HepG2 (cell line): ENCODE measurements around the gene SMARCA2. TPM values are rescaled to one million over a fixed set of nuclear protein-coding genes. Genes with fewer than 3 reads are reported as not detected.

Experiments
- ATAC-seq: fragments of 200-7000 bp; cut with Tn5 transposase; 3 replicates; pipeline ENCODE4 v1.9.1; 2020; ENCODE audit warnings: mild to moderate bottlenecking, moderate library complexity
- BruUV-seq: library from RNA; stranded (reverse); fragments of 400-500 nt; replicated peaks from 2 replicates; lab custom pipeline; 2021; lab: Mats Ljungman, UMichigan
- CTCF ChIA-PET: fragments of 300-600 bp; formaldehyde crosslinking; extraction: SDS; loops from one replicate; lab custom pipeline; 2021; ENCODE audit warnings: low total read pairs, inconsistent platforms, low intra/inter-chr PET ratio; lab: Yijun Ruan, JAX
- POLR2A ChIA-PET: fragments of 350-600 bp; sonication (Branson Sonifier 250); formaldehyde crosslinking; loops from one replicate; lab custom pipeline; 2020; ENCODE audit warnings: antibody characterized with exemption, inconsistent platforms; lab: Yijun Ruan, JAX
- DNase-seq: peaks from one replicate; pipeline ENCODE4 v3.0.0-alpha.2; 2015; ENCODE audit warnings: low spot score
- FAIRE-seq: peaks from 3 replicates; lab custom pipeline; 2011; peaks lifted over from hg19 to GRCh38; lab: Jason Lieb, UNC
- H2AFZ ChIP-seq: one replicate; pipeline ENCODE4 v1.6.1; 2011; ENCODE audit warnings: low read length, inconsistent platforms
- H3K27ac ChIP-seq: fragments of 300-600 bp; 3 replicates; pipeline ENCODE4 v1.8.0; 2011; ENCODE audit warnings: mixed run types, mild to moderate bottlenecking, mixed read lengths, low read length, inconsistent platforms; ENCODE audit not compliant: insufficient read depth; ENCODE audit errors: extremely low read length
- H3K27me3 ChIP-seq, 2 experiments: fragments of 200-600 bp in 1 of 2; 2 replicates in 1 of 2; 3 replicates in 1 of 2; pipeline versions ENCODE4 v1.6.0 to v1.8.0; 2011; ENCODE audit warnings: low read length in 2 of 2, mild to moderate bottlenecking in 2 of 2, moderate library complexity in 2 of 2, inconsistent platforms in 1 of 2; ENCODE audit not compliant: insufficient read depth in 2 of 2, control insufficient read depth in 1 of 2
- H3K36me3 ChIP-seq, 2 experiments: fragments of 200-600 bp in 1 of 2; replicated peaks in 1 of 2; 2 replicates in 1 of 2; 3 replicates in 1 of 2; pipeline versions ENCODE4 v1.5.1 to v1.8.0; 2011; ENCODE audit warnings: low read length in 2 of 2, inconsistent platforms in 1 of 2; ENCODE audit not compliant: insufficient read depth in 2 of 2, control insufficient read depth in 1 of 2
- H3K4me1 ChIP-seq: 2 replicates; pipeline ENCODE4 v1.5.1; 2012; ENCODE audit warnings: low read length, inconsistent platforms; ENCODE audit not compliant: insufficient read depth
- H3K4me2 ChIP-seq: 2 replicates; pipeline ENCODE4 v1.6.0; 2011; ENCODE audit warnings: low read depth, low read length, inconsistent platforms
- H3K4me3 ChIP-seq, 3 experiments: fragments of 200-600 bp in 1 of 3; sonication (generic), shearing (Covaris generic) in 1 of 3; replicated peaks in 1 of 3; 2 replicates each; pipeline ENCODE4 v1.5.1; 2011 to 2016; ENCODE audit warnings: low read length in 3 of 3, inconsistent platforms in 2 of 3, low read depth in 2 of 3, mild to moderate bottlenecking in 2 of 3, control low read depth in 1 of 3, mixed read lengths in 1 of 3; ENCODE audit not compliant: insufficient read depth in 1 of 3
- H3K79me2 ChIP-seq: one replicate; pipeline ENCODE4 v1.6.1; 2011; ENCODE audit warnings: low read length, inconsistent platforms; ENCODE audit not compliant: insufficient read depth
- H3K9ac ChIP-seq: 2 replicates; pipeline ENCODE4 v1.6.0; 2011; ENCODE audit warnings: mild to moderate bottlenecking, low read depth, low read length, inconsistent platforms; ENCODE audit not compliant: insufficient read depth
- H3K9me3 ChIP-seq: 2 replicates; pipeline ENCODE4 v1.5.1; 2012; ENCODE audit warnings: mild to moderate bottlenecking, low read length
- H4K20me1 ChIP-seq: 2 replicates; pipeline ENCODE4 v1.6.0; 2011; ENCODE audit warnings: inconsistent platforms, mild to moderate bottlenecking, low read length, moderate library complexity; ENCODE audit not compliant: insufficient read depth
- IKZF4 ChIP-seq: sonication (generic); formaldehyde crosslinking; IDR thresholded peaks from 2 replicates; pipeline ENCODE4 v1.5.1; 2020; ENCODE audit warnings: borderline replicate concordance, mild to moderate bottlenecking, low read depth, missing genetic modification reagents; ENCODE audit errors: not compliant biosample characterization
- KAT7 ChIP-seq: IDR thresholded peaks from 2 replicates; pipeline ENCODE4 v1.6.1; 2018; ENCODE audit warnings: borderline replicate concordance, missing compliant biosample characterization
- KDM4B ChIP-seq: sonication (generic); formaldehyde crosslinking; IDR thresholded peaks from 2 replicates; pipeline ENCODE4 v1.4.0; 2020; ENCODE audit warnings: missing genetic modification reagents
- POLR2A ChIP-seq, 2 experiments: IDR thresholded peaks; 2 replicates each; pipeline ENCODE4 v1.6.1; 2011; ENCODE audit warnings: low read depth in 2 of 2, low read length in 2 of 2, mild to moderate bottlenecking in 1 of 2, moderate library complexity in 1 of 2; ENCODE audit not compliant: insufficient read depth in 1 of 2
- TAF15 ChIP-seq: fragments of 200-400 bp; formaldehyde crosslinking; IDR thresholded peaks from one replicate; pipeline ENCODE4 v1.6.1; 2018; ENCODE audit warnings: mild to moderate bottlenecking, low read depth, low read length; ENCODE audit not compliant: poor library complexity, severe bottlenecking
- ZFP1 ChIP-seq: IDR thresholded peaks from 2 replicates; pipeline ENCODE4 v1.6.1; 2016
- ZKSCAN8 ChIP-seq: IDR thresholded peaks from 2 replicates; pipeline ENCODE4 v1.6.1; 2016; ENCODE audit warnings: borderline replicate concordance, missing genetic modification reagents, missing compliant biosample characterization
- ZNF160 ChIP-seq: sonication (generic); formaldehyde crosslinking; IDR thresholded peaks from 2 replicates; pipeline ENCODE4 v1.8.0; 2022; ENCODE audit warnings: mild to moderate bottlenecking, inconsistent platforms, missing genetic modification reagents
- ZNF225 ChIP-seq: sonication (generic); formaldehyde crosslinking; IDR thresholded peaks from 2 replicates; pipeline ENCODE4 v1.4.0; 2020; ENCODE audit warnings: mild to moderate bottlenecking, missing genetic modification reagents
- ZNF44 ChIP-seq: sonication (generic); formaldehyde crosslinking; IDR thresholded peaks from 2 replicates; pipeline ENCODE4 v1.5.1; 2020; ENCODE audit warnings: mild to moderate bottlenecking, missing genetic modification reagents
- ZNF460 ChIP-seq: sonication (generic); formaldehyde crosslinking; IDR thresholded peaks from 2 replicates; pipeline ENCODE4 v1.5.1; 2020; ENCODE audit warnings: missing genetic modification reagents, mild to moderate bottlenecking, borderline replicate concordance
- ZNF652 ChIP-seq: IDR thresholded peaks from 2 replicates; pipeline ENCODE4 v1.6.1; 2016; ENCODE audit warnings: low read depth, borderline replicate concordance
- WGBS: methylation state at CpG from one replicate; pipeline ENCODE4 v1.1.6; 2017; ENCODE audit warnings: low lambda C conversion rate; 5-methylcytosine and 5-hydroxymethylcytosine counted together
- in situ Hi-C: cut with HindIII; loops from 2 replicates; pipeline ENCODE4 v1.10.0; 2017; ENCODE audit warnings: low pct_unique_long_range_greater_than_20kb; ENCODE audit not compliant: extremely low pct_ligation_motif_present
- intact Hi-C: fragments of 100-400 bp; cut with micrococcal nuclease; formaldehyde crosslinking; loops from one replicate; pipeline ENCODE4 v1.10.0; 2022; ENCODE audit not compliant: unreplicated experiment
- polyA plus RNA-seq, 8 experiments: library from polyadenylated mRNA; depleted of rRNA in 3 of 8; stranded (reverse) in 7 of 8; unstranded in 1 of 8; fragments of >200 nt; fragmentation: Illumina TruSeq in 4 of 8; extraction: Trizol in 4 of 8; gene quantifications; 2 replicates each; pipeline versions ENCODE4 v1.2.1 to v1.2.3, GENCODE V29; 2011 to 2016; ENCODE audit warnings: low read depth in 4 of 8, missing spikeins in 1 of 8, mixed read lengths in 1 of 8; ENCODE audit not compliant: insufficient read depth in 1 of 8
- total RNA-seq, 5 experiments: library from RNA; depleted of rRNA; stranded (reverse); fragments of >200 nt; fragmentation: Illumina TruSeq; extraction: Trizol; gene quantifications; 2 replicates each; pipeline ENCODE4 v1.2.3, GENCODE V29; 2016; ENCODE audit warnings: low read depth in 1 of 5
- TF ChIP-seq, protein P1 (sequence below): sonication (generic); formaldehyde crosslinking; IDR thresholded peaks from 2 replicates; pipeline ENCODE4 v1.4.0; 2020; ENCODE audit warnings: missing genetic modification reagents

SMARCA2 gene
- total and polyA plus RNA-seq, 2 of the 13 experiments (the other 11 are each of a cell fraction or from before 2014, with no cell fraction given): 22.5 to 23.7 TPM

- no peak for TF ChIP-seq TAF15
These were observed 68.3 kb downstream of the SMARCA2 start (continued) for GRCh38 chr9:2083479-2083878.

DNA sequence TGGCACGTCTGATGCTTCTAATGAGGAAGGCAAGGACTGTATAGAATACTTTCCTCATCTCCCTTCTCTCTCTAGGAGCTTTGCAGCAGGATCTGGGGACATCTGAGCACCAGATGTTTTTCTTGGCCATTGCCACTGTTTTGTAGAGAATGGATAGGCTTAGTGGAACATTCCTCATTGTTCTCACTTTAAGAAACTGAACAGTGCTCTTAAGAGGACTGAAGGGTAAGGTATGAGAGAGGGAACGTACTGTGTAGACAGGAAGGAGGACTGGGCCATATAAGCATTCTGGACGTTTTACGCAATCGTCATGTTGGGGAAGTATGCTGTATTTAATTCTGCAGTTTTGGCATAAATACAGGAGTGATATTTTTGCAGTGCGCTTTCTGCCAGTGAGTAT, 70.6 kb downstream of the SMARCA2 start:
- Histone ChIP-seq H3K27me3 (no peaks in the 10 kb centered on the region), H2AFZ (no peak overlapping the region), H3K4me2 (no peak overlapping the region), H3K4me1 (no peaks in the 10 kb centered on the region), H3K9me3 (no peaks in the 10 kb centered on the region), H3K27ac (no peak overlapping the region), H3K4me3 (no peak overlapping the region), H4K20me1 (no peaks in the 10 kb centered on the region), H3K79me2 (no peaks in the 10 kb centered on the region), H3K36me3 (peaks cover 8 to 26% of the 10 kb centered on the region in 2 experiments), H3K9ac (no peak overlapping the region)
- DNase-seq (no peak), FAIRE-seq (no peak), ATAC-seq (no peak)
- no TSS peak for BruUV-seq
- ChIA-PET POLR2A (no interaction called here), CTCF (no interaction called here)
- in situ Hi-C loops: loop anchor here (10.0 kb wide), 1 partner anchor 161 kb away; no protein-coding TSS in a partner anchor
- intact Hi-C loops: loop anchor here (5.0 kb wide), 2 partner anchors 163 to 213 kb away; no protein-coding TSS in a partner anchor
- no peak for TF ChIP-seq ZNF160
- TF ChIP-seq POLR2A (IDR thresholded peaks at IDR 0.05; ENCODE audit: insufficient read depth in 1 of 2, low read depth in 2 of 2, low read length in 2 of 2): no peak
- TF ChIP-seq IKZF4: no peak
- no peak for TF ChIP-seq ZNF225 (CRISPR knock-in tag)
- TF ChIP-seq KDM4B (CRISPR knock-in tag): no peak
- no peak for TF ChIP-seq ZNF44 (CRISPR knock-in tag)
- TF ChIP-seq ZKSCAN8 (CRISPR knock-in tag): no peak
- no peak for TF ChIP-seq ZNF652 (CRISPR knock-in tag)
- TF ChIP-seq ZNF460 (CRISPR knock-in tag): no peak
- no peak for TF ChIP-seq ZFP1
- TF ChIP-seq KAT7: no peak
- TF ChIP-seq, protein P1, sequence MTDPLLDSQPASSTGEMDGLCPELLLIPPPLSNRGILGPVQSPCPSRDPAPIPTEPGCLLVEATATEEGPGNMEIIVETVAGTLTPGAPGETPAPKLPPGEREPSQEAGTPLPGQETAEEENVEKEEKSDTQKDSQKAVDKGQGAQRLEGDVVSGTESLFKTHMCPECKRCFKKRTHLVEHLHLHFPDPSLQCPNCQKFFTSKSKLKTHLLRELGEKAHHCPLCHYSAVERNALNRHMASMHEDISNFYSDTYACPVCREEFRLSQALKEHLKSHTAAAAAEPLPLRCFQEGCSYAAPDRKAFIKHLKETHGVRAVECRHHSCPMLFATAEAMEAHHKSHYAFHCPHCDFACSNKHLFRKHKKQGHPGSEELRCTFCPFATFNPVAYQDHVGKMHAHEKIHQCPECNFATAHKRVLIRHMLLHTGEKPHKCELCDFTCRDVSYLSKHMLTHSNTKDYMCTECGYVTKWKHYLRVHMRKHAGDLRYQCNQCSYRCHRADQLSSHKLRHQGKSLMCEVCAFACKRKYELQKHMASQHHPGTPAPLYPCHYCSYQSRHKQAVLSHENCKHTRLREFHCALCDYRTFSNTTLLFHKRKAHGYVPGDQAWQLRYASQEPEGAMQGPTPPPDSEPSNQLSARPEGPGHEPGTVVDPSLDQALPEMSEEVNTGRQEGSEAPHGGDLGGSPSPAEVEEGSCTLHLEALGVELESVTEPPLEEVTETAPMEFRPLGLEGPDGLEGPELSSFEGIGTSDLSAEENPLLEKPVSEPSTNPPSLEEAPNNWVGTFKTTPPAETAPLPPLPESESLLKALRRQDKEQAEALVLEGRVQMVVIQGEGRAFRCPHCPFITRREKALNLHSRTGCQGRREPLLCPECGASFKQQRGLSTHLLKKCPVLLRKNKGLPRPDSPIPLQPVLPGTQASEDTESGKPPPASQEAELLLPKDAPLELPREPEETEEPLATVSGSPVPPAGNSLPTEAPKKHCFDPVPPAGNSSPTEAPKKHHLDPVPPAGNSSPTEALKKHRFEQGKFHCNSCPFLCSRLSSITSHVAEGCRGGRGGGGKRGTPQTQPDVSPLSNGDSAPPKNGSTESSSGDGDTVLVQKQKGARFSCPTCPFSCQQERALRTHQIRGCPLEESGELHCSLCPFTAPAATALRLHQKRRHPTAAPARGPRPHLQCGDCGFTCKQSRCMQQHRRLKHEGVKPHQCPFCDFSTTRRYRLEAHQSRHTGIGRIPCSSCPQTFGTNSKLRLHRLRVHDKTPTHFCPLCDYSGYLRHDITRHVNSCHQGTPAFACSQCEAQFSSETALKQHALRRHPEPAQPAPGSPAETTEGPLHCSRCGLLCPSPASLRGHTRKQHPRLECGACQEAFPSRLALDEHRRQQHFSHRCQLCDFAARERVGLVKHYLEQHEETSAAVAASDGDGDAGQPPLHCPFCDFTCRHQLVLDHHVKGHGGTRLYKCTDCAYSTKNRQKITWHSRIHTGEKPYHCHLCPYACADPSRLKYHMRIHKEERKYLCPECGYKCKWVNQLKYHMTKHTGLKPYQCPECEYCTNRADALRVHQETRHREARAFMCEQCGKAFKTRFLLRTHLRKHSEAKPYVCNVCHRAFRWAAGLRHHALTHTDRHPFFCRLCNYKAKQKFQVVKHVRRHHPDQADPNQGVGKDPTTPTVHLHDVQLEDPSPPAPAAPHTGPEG: no peak
- WGBS: 93% methylated on average over 6 of the region's 6 CpGs
